ENCODE results near the gene ZNF467.

Gene ZNF467

GRCh38 chr7:149796287-149796860 lies 23.0 kb upstream of the ZNF467 start:
- H3K27me3 ChIP-seq (ENCODE audit: insufficient read depth, low read depth): peaks cover 59% of the 10 kb centered on the region

GRCh38 chr7:149795126-149795525 lies 21.7 kb upstream of the ZNF467 start:
- no peaks in the 10 kb centered on the region for H3K79me2 ChIP-seq (ENCODE audit: insufficient read depth, low read depth)
- no peak overlapping the region for H2AFZ ChIP-seq (ENCODE audit: low read depth)
- H4K20me1 ChIP-seq (ENCODE audit: insufficient read depth): no peaks in the 10 kb centered on the region
- peaks cover 63% of the 10 kb centered on the region for H3K27me3 ChIP-seq (ENCODE audit: insufficient read depth, low read depth)
- H3K4me2 ChIP-seq: no peak overlapping the region
- H3K4me1 ChIP-seq (ENCODE audit: low read depth, poor library complexity, severe bottlenecking): no peaks in the 10 kb centered on the region
- no peak for TF ChIP-seq CTCF (conservative IDR thresholded peaks at IDR 0.05; ENCODE audit: low read depth, low read length)
- H3K9ac ChIP-seq: no peak overlapping the region
- no peak overlapping the region for H3K4me3 ChIP-seq (IDR thresholded peaks at IDR 0.05; ENCODE audit: insufficient read depth, low read depth, low read length)
- H3K27ac ChIP-seq: no peak overlapping the region
- H3K36me3 ChIP-seq (ENCODE audit: insufficient read depth): no peaks in the 10 kb centered on the region

More at GRCh38 chr7:149796287-149796860, 23.0 kb upstream of the ZNF467 start:
- Histone ChIP-seq H3K36me3 (ENCODE audit: insufficient read depth) (no peaks in the 10 kb centered on the region), H3K79me2 (ENCODE audit: insufficient read depth, low read depth) (no peaks in the 10 kb centered on the region), H3K4me2 (no peak overlapping the region), H3K4me1 (ENCODE audit: low read depth, poor library complexity, severe bottlenecking) (no peaks in the 10 kb centered on the region), H3K9ac (no peak overlapping the region), H3K27ac (no peak overlapping the region), H4K20me1 (ENCODE audit: insufficient read depth) (no peaks in the 10 kb centered on the region), H2AFZ (ENCODE audit: low read depth) (no peak overlapping the region), H3K4me3 (IDR thresholded peaks at IDR 0.05; ENCODE audit: insufficient read depth, low read depth, low read length) (no peak overlapping the region)
- TF ChIP-seq CTCF (conservative IDR thresholded peaks at IDR 0.05; ENCODE audit: low read depth, low read length): no peak

GRCh38 chr7:149794661-149795060 lies 21.3 kb upstream of the ZNF467 start:
- no peaks in the 10 kb centered on the region for H3K4me1 ChIP-seq (ENCODE audit: low read depth, poor library complexity, severe bottlenecking)
- H3K36me3 ChIP-seq (ENCODE audit: insufficient read depth): no peaks in the 10 kb centered on the region
- H3K4me2 ChIP-seq: no peak overlapping the region
- H3K79me2 ChIP-seq (ENCODE audit: insufficient read depth, low read depth): no peaks in the 10 kb centered on the region
- no peak overlapping the region for H3K4me3 ChIP-seq (IDR thresholded peaks at IDR 0.05; ENCODE audit: insufficient read depth, low read depth, low read length)
- no peak overlapping the region for H2AFZ ChIP-seq (ENCODE audit: low read depth)
- H3K27me3 ChIP-seq (ENCODE audit: insufficient read depth, low read depth): peaks cover 65% of the 10 kb centered on the region
- H3K27ac ChIP-seq: no peak overlapping the region
- no peak for TF ChIP-seq CTCF (conservative IDR thresholded peaks at IDR 0.05; ENCODE audit: low read depth, low read length)
- no peaks in the 10 kb centered on the region for H4K20me1 ChIP-seq (ENCODE audit: insufficient read depth)
- no peak overlapping the region for H3K9ac ChIP-seq

GRCh38 chr7:149793261-149793660 lies 19.9 kb upstream of the ZNF467 start:
- no peak for TF ChIP-seq CTCF (conservative IDR thresholded peaks at IDR 0.05; ENCODE audit: low read depth, low read length)
- H2AFZ ChIP-seq (ENCODE audit: low read depth): no peak overlapping the region

More at GRCh38 chr7:149793261-149793660, 19.9 kb upstream of the ZNF467 start:
- no peak overlapping the region for H3K4me3 ChIP-seq (IDR thresholded peaks at IDR 0.05; ENCODE audit: insufficient read depth, low read depth, low read length)
- H3K27me3 ChIP-seq (ENCODE audit: insufficient read depth, low read depth): peaks cover 78% of the 10 kb centered on the region
- no peak overlapping the region for H3K9ac ChIP-seq
- no peaks in the 10 kb centered on the region for H3K79me2 ChIP-seq (ENCODE audit: insufficient read depth, low read depth)
- H4K20me1 ChIP-seq (ENCODE audit: insufficient read depth): no peaks in the 10 kb centered on the region
- H3K36me3 ChIP-seq (ENCODE audit: insufficient read depth): no peaks in the 10 kb centered on the region
- H3K4me2 ChIP-seq: no peak overlapping the region
- H3K4me1 ChIP-seq (ENCODE audit: low read depth, poor library complexity, severe bottlenecking): no peaks in the 10 kb centered on the region
- H3K27ac ChIP-seq: no peak overlapping the region
